PC-9 (cell line): Measurements from ENCODE around the gene TTC24.

ENCODE experiments used
- CTCF ChIP-seq: fragments of 200-600 bp; sonication (generic); conservative IDR thresholded peaks from 2 replicates; pipeline ENCODE4 v1.6.1; 2017; ENCODE audit warnings: mixed run types, antibody characterized with exemption, mild to moderate bottlenecking, moderate library complexity
- EZH2 ChIP-seq: fragments of 200-600 bp; sonication (generic); IDR thresholded peaks from 2 replicates; pipeline ENCODE4 v1.8.0; 2017; ENCODE audit warnings: antibody characterized with exemption, low read depth

- TF ChIP-seq CTCF (no peak), EZH2 (no peak)
These were observed 21.8 kb downstream of the TTC24 start, which contains the start of gene GPATCH4 for GRCh38 chr1:156601122-156601830.
